GM19467 (cell line): ENCODE results near the gene NSUN2.

Experiments
- ATAC-seq: cut with Tn5 transposase; IDR thresholded peaks from one replicate; pipeline ENCODE4 v1.9.1; 2021; ENCODE audit warnings: mild to moderate bottlenecking, moderate library complexity; ENCODE audit not compliant: unreplicated experiment

Gene NSUN2

DNA sequence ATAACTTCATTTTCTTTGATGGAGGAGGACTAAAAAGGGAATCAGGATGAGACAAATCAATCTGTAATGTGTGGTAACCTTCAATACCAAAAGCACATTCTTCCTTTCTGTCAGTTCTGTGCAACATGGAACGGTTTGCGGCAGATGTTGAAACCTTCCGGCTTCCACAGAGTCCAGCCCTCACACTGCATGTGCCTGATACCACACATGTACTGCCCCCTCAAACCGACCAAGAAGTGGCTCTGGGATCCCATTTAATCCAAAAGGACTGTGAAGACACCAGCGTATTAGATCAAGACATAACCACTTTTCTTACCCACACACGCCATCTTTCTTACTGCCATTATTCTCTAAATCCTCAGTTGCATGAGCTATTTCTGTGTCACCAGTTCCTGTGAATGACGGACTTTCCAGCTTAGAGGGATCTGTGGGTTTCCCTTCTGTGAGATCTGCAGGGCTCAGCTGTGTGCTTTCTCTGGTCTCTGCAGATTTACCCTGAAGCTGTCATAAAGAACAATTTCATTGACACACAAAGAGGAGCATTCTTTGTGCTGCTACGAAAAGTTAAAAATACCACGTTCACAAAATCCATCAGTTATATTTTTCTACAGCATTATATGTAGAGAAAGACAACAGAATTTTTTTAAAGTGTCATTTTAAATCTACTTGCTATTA lies 25.8 kb downstream of the NSUN2 start:
- ATAC-seq = no peak

DNA sequence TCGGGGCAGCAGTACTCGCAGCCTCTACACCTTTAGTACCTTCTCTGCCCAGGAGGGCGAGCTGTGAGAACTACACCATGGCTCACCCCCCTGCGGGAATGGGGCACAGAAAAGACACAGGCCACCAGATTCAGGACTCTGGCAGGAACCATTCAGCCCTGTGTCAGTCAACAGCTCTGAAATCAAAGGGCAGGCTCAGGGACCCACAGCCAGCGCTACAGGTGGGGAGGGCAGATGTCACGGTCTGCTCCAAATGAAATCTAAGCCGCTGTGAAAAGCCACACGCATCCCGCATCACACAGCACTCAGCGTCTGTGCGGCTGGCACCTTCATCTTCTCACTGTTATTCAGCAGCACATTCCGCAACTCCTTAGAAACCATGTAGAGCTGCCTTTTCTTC lies 27.9 kb downstream of the NSUN2 start:
- ATAC-seq = no peak

DNA sequence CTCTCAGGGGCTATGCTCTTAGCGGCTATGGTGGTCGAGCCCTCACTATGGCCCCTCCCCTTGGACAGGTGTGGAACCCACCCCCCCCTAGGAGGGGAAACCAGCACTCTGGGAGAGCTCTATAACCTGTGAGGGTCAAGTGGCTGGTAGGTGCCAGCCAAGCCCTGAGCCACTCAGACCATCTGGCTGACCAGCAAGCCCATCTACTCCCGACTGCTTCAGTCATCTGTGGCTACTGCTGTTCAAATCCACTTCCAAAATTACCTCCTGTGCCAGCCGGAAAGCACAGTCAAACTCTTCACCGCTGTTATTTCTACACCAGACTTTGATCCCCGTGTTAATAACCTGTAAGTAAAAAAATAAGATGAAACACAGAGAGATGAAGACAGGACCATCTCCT lies 28.5 kb downstream of the NSUN2 start:
- no peak for ATAC-seq

DNA sequence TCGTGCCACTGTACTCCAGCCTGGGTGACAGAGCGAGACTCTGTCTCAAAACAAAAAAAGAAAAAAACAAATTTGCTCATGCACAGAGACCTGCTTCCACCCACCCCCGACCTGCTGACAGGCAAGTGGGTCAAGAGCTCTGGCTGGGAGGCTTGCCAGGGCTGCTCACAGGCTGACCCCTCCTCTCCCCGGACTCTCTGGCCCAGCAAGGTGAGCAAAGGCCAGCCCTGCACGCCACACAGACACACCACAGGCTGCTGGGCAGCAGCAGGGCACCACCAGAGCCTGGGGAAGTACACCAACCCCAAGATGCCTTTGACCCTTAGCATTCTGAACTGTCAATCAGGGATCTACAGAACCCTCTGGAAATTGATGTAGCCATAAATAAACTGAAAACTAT lies 29.2 kb downstream of the NSUN2 start:
- ATAC-seq = no peak

DNA sequence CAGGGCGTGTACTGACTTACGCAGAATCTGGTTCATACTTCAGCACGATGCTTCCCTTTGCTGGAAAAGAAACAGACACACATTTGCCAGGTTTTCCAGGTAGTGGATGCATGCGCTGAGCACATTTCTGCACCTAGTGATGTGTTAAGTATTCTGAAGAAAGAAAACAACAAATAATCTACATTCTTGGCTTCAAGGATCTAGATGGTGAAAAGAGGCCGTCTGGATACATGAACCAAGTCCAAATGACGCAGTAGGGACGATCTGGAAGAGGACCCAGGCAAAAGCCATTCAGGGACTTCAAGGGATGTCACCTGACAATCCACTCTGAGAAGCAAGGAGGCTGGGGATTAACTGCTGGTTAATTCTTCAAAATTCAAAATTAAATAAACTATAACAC lies 30.4 kb downstream of the NSUN2 start:
- ATAC-seq = no peak

DNA sequence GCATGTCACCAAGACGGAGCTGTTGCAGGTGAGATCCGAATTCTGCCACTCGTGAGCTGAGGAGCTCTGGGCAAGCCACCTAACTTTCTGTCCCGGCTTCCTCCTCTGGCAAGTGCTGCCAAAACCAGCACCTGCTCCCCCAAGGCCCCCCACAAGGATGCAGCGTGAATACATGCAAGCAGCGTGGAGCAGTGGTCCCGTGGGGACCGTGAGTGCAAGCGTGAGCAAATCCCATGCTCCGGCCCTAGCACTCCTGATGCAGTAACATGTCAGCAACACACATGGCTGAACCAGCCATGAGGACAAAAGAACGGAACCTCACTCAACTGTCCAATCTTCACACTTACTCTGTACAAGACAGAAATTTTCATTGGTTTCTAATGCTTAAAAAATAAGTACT lies 31.0 kb downstream of the NSUN2 start:
- ATAC-seq = no peak

DNA sequence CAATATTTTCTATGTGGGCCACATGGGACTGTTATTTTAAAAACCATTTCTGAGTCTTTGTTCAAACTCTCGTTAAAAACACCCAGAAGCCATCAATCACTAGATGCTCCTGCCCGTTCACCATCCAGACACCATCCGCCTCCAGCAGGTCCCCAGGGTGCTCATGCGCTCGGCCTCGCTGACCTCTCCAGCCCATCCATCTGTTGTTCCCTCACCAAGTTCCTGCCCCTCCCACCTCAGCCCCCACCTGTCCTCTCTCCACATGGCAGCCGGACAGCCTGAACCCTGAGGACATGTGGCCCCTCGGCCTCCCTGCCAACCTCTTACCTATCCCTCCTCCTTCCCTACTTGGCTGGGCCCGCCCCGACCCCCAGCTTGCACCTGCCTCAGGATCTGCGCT lies 31.6 kb downstream of the NSUN2 start:
- ATAC-seq = no peak

DNA sequence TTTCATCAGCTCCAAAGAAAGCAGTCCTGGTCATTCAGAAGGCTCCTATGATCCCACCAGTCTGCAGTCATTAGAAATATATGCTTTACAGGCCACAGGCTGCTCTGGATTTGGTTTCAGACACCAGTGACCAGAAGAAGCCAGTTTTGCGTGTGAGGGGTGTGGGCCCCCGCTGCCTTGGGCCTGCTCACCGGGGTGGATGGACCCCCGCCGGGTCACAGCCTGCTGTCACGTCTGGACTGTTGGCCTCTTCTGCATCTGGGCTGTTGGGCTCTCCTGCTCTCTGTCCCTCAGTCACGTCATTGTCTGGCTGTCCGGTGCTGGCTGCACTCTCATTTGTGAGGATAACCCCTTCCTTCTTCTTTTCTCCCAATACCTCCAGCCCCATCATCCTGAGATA lies 33.1 kb downstream of the NSUN2 start:
- ATAC-seq = no peak

DNA sequence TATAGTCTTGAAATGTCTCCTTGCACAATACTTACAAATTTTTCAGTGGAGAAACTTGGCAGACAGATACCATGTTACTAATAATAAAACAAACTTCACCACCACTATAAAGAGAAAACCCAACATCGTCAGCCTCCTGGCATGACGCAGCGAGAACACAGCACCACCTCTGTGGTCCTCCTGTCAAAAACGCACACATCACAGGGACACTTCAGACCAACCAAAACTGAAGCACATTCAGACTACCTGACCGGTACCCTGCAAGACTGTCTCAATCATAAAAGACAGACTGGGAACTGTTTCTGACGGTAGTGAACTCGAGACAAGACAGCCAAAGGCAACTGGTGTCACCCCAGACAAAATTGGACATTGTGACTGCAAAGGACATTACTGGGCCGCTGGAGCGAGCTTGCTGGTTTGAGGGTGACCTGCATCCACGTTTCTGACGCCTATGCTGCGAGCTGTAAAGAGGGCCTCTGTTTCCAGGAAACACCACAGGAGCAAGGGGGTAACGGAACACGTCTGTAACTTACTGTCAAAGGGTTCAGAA lies 34.4 kb downstream of the NSUN2 start:
- ATAC-seq = no peak

DNA sequence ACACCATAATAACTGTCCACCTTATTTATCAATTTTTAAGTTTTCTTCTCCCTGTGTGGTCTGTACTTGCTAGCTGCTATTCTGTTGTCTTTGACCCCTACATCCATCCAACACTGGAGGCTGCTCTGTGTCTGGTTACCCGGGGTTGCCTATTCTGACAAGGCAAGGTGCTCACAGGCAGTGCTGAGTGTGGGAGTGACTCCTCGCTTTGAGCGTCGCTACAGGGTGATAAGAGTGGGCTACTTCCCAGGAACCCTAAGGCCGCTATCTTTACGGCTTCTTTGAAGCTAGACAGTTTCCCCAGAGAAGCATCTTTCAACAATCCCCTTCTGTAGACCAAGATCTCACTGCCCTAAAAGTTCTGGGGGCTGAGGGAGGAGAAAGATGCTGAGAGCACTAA lies 35.3 kb downstream of the NSUN2 start:
- no peak for ATAC-seq

DNA sequence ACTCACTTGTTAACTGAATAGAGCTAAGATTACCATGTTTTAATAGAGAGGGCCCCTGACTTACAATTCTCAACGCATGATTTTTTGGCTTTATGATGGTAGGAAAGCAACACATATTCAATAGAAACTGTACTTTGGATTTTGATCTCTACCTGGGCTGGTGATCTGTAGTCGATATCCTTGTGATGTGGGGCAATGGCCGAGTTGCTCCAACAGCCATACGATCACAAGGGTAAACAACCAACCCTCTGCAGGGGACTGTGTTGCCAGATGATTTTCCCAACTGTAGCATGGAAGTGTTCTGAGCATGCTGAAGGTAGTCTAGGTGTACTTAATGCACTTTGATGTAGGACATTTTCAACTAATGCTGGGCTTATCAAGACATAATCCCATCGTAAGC lies 36.5 kb downstream of the NSUN2 start:
- no peak for ATAC-seq

DNA sequence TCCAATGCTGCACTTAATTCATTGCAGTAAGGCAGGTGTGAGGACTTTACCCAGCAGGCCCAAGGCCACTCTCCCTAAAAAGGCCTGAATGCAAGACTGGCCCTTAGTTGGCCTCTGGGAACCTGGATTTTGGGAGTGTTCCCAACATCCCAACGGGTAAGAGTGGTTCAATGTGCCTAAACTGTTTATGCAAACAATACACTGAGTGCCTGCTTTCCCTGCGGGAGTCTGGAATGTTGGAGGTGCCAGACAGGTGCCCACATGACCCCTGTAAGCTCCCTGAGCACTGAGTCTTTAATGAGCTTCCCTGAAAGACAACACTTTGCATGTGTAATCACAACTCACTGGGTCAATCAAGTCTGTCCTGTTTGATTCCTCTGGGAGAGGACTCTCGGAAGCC lies 37.4 kb downstream of the NSUN2 start:
- no peak for ATAC-seq

DNA sequence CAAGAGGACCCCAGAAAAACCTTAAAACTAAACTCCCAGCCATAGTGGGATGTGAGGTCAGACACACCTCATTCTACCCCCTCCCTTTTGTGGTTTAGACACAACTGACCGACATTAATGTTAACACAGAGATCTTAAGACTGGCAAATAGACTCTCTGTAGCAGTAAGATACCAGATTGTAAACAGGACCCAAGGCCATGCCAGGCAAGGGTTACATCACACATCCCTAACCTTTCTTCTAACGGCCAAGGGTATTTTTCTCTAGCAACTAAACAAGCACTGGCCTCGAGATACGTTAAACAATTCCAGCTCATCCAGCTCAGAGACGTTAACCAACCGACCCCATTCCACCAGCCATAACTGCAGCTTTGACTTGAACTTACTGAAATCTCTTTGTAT lies 38.8 kb downstream of the NSUN2 start:
- ATAC-seq = no peak

DNA sequence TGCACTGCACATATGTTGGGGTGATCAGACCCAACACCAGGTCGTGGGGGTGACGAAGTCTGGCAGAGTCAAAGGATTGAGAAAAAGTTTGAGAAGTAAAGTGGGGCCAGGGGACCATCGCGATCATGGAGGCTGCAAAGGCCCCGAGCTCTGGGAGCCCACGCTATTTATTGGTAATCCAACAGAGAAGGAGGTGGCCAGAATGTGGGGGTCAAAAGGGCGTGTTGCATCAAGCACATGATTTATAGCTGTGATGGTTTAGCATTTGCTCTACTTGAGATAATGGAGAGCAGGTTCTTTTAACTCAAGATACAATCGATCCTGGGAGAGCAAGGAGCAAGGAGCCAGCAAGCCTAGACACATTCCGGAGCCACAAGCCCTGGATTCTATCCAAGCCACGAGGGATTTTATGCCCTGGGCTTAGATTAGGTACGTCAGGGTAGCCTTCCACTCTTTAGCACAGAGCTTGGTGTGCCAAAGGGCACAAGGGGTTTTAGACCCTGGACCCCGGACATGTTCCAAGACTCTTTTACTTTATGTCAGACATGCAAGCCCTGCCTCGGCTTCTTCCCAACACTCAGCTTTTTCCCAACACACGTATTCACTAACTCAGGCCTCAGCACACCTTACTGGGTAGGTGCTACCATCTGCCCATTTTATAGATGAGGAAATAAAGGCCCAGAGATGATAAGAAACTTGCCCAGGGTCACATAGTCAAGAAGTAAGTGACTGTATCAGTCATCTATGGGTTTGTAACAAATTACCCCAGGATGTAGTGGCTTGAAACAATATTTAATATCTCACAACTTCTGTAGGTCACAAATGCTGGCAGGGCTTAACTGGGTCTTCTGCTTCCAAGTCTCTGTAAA lies 39.5 kb downstream of the NSUN2 start:
- no peak for ATAC-seq

DNA sequence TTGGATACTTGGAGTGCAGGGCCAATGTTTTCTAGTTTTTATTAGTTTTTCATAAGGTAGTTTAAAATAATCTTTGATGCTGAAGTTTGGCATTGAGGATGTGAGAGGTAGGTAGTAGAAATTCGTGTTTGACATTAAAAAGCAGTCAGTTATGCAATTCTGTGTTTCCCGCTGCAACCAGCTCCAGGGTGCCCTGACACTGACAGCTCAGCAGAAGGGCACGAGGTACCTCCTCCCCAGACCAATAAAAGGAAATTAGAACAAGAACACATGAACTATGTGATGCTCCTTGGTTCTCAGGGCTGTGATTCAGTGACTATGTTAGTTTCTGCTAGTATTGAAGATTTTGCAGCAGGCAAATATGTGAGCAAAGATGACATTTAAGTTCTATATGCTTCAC lies 40.2 kb downstream of the NSUN2 start:
- ATAC-seq = no peak

DNA sequence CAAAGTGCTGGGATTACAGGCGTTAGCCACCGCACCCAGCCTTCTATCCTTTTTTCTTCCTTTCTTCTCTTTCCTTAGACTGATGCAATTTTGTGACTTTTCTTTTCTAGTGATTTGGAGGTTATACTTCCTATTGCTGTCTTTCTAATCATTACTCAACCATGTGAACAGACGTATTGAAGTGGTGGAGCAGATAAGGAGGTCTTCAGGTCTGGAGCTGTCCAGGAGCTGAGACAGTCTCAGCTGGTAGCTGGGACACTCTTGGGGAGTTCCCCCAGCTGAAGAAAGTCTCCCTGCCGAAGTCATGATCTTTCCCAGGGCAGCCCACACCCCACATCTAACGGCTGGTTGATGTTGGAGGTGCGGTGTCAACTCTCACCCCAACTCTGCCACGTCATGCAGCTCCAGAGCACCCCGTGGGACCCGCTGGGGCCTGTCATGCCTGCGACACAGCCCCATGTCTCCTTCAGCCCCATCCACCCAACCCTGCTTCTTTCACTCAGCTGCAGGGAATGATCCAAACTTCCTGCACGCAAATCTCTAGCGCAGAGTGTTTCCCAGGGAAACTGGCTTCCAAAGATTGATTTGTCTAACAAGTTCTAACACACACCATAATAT lies 41.1 kb downstream of the NSUN2 start:
- ATAC-seq = no peak

DNA sequence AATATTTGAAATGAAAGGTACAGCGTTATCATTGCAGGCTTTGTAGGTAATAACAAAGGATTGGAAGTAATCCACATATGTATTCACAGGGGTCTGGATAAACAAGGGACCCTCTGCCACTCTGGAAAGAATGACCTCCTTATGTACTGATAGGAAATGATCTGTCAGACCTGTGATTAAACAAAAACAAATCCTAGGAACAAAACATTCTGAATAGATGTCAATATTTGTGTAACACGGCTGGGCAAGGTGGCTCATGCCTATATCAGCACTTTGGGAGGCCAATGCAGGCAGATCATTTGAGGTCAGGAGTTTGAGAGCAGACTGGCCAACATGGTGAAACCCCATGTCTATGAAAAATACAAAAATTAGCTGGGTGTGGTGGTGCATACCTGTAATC lies 42.3 kb downstream of the NSUN2 start:
- no peak for ATAC-seq

DNA sequence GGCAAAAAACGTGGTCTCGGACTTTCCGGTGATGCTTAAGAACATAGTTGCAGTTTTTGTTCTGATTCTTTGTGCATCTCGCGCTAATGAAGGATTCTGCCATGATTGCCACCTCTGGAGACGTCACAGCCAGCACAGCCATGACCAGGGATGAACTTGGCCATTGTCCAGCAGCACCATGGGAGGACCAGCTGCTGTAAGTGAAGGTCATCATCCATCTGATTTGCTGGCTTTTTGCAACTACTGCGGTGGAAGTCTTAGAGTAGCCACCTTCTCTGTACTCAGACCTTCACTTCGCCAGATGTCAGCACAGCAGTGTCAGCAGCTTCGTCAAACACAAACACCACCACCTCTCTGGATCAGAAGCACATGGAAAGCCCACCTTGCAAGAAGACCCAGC lies 45.7 kb downstream of the NSUN2 start:
- ATAC-seq = no peak

DNA sequence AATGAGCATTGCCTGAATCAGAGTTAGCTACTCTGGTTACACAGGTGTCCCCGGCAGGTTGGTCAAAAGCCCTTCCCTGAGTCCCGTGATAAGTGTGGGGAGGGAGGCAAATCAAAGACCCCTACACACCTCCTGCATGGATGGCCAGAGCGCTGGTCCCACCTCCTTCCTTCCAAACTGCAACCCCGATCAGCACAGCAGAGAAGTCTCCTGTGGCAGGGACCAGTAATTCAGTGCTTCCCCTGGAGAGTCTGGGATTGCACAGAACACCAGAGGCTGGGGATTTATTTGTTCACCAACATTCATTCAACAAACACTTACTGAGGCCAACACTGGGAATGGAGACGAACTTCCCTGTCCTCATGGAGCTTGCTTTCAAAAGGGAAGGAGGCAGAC lies 46.2 kb downstream of the NSUN2 start:
- ATAC-seq = no peak

DNA sequence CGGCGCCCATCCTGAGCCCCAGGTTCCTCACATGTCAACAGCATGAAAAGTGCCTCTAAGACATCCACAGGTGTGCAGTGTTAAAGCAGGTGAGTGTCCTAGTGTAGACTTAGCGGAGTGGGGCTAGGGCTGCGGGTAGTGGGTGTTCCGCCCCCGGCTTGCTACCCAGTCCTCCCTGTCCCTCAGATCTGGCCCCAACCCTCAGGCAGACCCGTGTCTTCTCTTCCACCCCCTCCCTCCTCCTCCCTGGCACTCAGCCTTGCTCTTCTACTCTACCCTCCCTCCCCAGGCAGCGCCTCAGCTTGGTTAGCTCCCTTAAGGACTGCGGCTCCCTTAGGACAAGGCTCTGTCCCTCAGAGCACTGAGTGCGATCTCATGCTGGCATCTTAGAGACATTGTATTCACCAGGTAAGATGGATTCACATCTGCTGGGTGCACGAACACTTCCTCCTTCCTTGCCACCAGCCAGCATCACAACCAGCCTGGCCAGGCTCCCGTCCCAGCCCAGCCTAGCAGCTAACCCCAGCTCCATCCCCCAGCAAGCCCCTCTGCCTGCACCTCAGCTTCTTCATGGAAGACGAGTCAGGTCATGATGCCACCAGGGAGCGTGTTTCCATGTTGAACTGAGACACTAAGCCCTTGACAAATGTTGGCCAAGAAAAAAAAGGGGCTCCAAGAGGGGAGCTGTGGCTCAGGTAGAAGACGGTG lies 46.8 kb downstream of the NSUN2 start:
- no peak for ATAC-seq

DNA sequence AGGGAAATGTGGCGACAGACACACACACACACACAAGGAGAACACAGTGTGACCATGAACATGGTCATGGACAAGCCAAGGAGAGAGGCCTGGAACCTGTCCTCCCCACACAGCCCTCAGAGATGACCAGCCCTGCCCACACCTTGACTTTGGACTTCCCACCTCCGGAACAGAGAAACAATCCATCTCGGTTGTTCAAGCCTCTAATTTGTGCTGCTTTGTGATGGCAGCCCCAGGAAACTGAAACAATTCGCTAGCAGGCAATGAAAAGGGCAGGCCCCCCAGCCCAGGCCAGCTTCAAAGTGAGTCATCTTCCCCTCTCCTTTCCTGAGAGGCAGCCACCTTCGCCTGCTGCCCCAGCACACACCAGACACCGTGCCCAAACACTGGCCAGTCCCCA lies 47.7 kb downstream of the NSUN2 start:
- ATAC-seq = no peak
